Measurements from ENCODE around the gene CEL.

Gene CEL

GRCh38 chr9:133048595-133048994, 13.2 kb upstream of the CEL start:
- no peak for DNase-seq (ENCODE audit: low spot score)

DNA sequence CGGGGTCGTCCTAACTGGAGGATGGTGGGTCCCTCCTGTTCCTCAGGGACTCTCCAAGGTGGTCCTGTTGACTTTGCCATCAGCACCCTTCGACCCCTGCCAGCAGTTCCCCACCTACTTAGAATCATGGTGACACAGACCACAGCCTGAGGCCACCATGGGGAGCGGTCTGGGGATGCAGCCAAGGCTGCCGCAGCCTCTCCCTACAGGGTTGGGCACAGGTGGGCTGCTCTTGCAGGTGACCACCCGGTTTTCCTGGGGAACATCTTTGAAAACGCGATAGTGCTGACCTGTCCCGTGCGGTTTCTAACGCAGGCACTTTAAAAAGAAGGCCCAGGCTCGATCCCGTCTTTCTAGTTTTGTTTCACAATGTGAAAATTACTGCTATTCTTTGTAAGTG, 12.7 kb upstream of the CEL start:
- DNase-seq (ENCODE audit: low spot score): no peak

DNA sequence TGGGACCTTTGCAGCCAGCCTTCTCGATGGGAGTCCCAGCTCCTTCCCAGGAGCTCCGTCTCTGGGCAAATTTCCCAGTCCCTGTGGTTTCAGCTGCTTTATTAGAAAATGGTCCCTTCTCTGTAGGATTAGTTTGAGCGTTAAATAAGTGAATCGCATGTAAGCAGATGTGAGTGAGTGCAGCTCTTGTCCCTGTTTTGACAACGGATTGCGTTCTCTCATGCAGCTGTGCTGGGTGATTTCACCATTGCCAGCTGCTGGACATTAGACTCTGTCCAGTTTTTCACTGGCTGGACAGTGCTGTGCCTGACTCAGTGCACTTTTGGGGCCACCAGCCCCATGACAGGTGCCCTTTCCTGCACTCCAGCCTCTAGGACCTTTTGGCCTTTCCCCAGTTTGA, 11.6 kb upstream of the CEL start:
- no peak for DNase-seq (ENCODE audit: low spot score)

DNA sequence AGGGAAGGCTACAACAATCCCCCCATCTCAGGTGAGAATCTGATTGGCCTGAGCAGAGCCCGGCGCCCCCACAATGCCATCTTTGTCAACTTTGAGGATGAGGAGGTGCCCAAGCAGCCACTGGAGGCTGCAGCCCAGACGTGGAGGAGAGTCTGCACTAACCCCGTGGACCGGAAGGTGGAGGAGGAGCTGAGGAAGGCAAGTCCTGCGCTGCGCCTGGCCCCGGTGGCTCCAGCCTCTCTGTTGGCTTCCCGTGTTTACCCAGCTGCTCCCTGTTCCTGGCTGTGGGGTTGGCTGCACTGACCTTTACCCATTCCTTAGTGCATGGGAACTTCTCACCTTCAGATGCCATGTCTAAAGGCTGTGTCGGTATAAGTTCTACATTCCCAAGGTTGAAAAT, 11.0 kb upstream of the CEL start:
- no peak for DNase-seq (ENCODE audit: low spot score)

DNA sequence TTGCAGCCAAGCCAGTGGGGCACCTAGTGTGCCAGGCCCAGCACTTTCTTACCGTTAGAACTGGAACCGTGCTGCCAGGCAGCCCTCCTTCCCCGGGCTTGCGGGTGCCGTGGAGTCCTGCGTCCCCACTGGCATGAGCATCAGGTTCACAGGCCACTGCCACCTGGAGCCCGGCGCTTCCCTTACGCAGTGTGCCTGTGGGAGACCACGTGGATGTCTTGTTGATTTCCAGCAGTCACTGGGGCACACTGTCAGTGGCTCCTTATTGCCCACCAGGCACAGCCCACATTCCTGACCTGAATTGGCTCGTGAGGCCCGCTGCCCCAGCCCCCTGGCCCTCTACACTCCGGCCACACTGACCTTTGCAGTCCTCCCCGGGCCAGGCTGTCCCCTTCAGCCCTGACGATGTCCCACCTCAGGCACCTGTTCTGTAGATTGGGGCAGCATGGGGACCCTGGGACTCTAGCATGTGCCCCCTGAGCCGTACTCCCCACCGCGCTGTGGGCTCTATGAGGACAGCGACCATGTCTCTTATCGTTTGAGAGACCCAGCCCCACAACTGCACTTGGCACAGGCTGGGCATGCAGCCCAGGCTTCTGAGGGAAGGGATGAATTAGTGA, 10.4 kb upstream of the CEL start:
- no peak for DNase-seq (ENCODE audit: low spot score)

GRCh38 chr9:133051966-133052539, 9.7 kb upstream of the CEL start:
- DNase-seq (ENCODE audit: low spot score): no peak

- DNase-seq (ENCODE audit: low spot score): no peak
Measured at GRCh38 chr9:133054194-133054890, 7.4 kb upstream of the CEL start.

- no peak for DNase-seq (ENCODE audit: low spot score)
Measured at GRCh38 chr9:133054966-133055365, 6.8 kb upstream of the CEL start.

DNA sequence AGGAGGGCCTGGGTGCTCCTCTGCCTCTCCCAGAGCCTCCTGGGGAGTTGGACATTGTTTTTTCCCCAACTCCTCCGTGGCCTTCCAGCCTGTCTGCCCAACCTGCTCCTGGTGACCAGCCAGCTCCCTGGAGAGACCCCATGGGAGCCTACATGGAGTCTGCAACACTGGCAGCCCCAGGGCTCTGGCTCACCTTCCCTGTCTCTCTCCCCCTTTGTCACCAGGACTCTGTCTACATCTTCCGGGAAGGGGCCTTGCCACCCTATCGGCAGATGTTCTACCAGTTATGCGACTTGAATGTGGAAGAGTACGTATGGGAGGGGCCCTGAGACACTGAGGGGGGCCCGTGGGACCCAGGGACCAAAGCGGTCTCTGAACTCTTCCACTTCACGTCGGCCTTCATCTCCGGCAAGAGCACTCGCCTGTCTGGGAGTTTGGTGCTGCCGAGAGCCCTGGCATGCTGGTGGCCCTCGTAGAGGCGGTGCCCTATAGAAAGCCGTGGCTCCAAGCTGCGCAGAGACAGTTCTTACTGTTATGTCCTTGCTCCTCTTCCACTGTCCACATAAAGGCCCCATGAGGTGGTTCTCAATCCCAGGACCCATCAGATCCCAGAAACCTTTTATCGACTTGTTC, 5.9 kb upstream of the CEL start:
- DNase-seq (ENCODE audit: low spot score): no peak

- DNase-seq (ENCODE audit: low spot score): no peak
Measured at GRCh38 chr9:133056533-133056932, 5.2 kb upstream of the CEL start.

GRCh38 chr9:133057006-133057405, 4.8 kb upstream of the CEL start:
- no peak for DNase-seq (ENCODE audit: low spot score)

DNA sequence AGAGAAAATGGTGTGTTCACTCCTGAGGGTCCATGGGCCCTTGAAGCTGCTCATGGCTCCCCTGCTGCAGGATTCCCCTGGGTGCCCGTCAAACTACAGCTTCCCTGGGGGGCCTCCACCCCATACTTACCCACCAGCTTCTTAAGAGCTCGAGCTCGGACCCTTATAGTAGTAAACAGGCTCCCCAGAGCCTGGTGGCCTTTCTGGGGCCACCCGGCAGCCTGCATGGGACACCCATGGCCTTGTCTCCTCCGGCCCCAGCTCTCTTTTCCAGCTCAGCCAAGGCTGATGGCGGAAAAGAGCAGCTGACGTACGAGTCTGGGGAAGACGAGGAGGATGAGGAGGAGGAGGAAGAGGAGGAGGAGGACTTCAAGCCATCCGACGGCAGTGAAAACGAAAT, 4.2 kb upstream of the CEL start:
- DNase-seq (ENCODE audit: low spot score): no peak

DNA sequence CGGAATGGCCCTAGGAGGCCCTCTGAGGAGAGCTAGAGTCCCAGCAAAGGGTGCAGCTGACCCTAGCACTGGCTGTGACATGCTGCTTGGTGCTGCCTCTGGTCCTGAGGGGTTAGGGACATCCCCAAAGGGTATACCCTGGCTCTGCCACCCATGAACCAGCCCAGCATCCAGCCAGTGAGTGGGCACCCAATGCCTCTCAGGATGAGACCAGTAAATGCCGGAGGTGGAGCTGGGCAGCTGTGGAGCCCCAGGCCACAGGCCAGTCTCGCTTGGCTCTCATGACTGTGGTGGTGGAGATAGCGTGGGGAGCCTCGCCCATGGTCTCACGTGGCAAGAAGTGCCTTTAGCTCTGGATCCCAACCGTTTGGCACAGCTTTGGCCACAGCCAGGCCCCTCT, 3.7 kb upstream of the CEL start:
- no peak for DNase-seq (ENCODE audit: low spot score)

- peak; percentile 13 for DNase-seq (ENCODE audit: low spot score)
Measured at GRCh38 chr9:133058550-133059320, 3.0 kb upstream of the CEL start.

DNA sequence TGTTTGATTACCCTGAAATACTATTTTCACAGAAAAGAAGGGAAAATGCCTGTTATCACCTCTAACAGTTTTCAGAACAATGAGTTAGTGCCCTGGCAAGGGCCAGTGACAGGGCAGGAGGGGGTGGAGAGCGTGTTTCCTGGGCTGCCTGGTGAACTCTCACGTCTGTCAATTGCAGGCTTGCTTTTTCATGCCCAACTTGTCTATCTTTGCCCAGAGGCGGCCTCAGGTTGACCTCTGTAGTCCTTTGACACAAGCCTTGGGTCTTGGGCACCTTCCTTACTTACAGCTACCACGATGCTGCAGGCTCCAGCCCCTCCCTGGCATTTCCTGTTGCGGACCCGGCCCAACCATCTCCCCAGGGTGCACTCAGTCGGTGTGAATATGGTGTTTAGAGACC, 2.2 kb upstream of the CEL start:
- no peak for DNase-seq (ENCODE audit: low spot score)

- DNase-seq (ENCODE audit: low spot score): no peak
Measured at GRCh38 chr9:133060417-133060841, 1.4 kb upstream of the CEL start.

DNA sequence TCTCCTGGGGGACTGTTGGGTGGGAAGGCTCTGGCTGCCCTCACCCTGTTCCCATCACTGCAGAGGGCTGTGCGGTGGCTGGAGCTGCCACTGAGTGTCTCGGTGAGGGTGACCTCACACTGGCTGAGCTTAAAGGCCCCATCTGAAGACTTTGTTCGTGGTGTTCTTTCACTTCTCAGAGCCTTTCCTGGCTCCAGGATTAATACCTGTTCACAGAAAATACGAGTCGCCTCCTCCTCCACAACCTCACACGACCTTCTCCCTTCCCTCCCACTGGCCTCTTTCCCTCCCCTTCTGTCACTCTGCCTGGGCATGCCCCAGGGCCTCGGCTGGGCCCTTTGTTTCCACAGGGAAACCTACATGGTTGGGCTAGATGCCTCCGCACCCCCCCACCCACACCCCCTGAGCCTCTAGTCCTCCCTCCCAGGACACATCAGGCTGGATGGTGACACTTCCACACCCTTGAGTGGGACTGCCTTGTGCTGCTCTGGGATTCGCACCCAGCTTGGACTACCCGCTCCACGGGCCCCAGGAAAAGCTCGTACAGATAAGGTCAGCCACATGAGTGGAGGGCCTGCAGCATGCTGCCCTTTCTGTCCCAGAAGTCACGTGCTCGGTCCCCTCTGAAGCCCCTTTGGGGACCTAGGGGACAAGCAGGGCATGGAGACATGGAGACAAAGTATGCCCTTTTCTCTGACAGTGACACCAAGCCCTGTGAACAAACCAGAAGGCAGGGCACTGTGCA, 590 bp upstream of the CEL start:
- peak; percentile 54 for DNase-seq (ENCODE audit: low spot score)

DNA sequence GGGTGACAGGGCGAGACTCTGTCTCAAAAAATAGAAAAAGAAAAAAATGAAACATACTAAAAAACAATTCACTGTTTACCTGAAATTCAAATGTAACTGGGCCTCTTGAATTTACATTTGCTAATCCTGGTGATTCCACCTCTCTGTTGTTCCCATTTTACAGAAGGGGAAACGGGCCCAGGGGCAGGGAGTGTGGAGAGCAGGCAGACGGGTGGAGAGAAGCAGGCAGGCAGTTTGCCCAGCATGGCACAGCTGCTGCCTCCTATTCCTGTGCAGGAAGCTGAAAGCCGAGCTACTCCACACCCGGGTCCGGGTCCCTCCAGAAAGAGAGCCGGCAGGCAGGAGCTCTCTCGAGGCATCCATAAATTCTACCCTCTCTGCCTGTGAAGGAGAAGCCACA, 788 bp downstream of the CEL start:
- DNase-seq (ENCODE audit: low spot score): peak; percentile 39

GRCh38 chr9:133063159-133063499, 1.3 kb downstream of the CEL start:
- DNase-seq (ENCODE audit: low spot score): no peak

GRCh38 chr9:133063500-133064231, 1.9 kb downstream of the CEL start:
- DNase-seq (ENCODE audit: low spot score): no peak

All from cerebellar cortex (tissue), 1 donor.